Fibroblast of lung (primary cell): ENCODE measurements around the gene KMT2E. TPM values are rescaled to one million over a fixed set of nuclear protein-coding genes. Genes with fewer than 3 reads are reported as not detected.

Source experiments
- DNase-seq, 2 donors: peaks; one replicate each; pipeline versions ENCODE4 v3.0.0 to v3.0.0-alpha.2; 2010; ENCODE audit warnings: low read depth in 2 of 2
- H2AFZ ChIP-seq: 2 replicates; pipeline ENCODE4 v1.5.1; 2012; ENCODE audit warnings: low read length, control low read depth, inconsistent platforms
- H3K27ac ChIP-seq: 2 replicates; pipeline ENCODE4 v1.5.1; 2011; ENCODE audit warnings: low read length, control low read depth; ENCODE audit not compliant: insufficient read depth
- H3K27me3 ChIP-seq: 2 replicates; pipeline ENCODE4 v1.5.1; 2011; ENCODE audit warnings: mild to moderate bottlenecking, low read length; ENCODE audit not compliant: control insufficient read depth, insufficient read depth
- H3K36me3 ChIP-seq: 2 replicates; pipeline ENCODE4 v1.5.1; 2011; ENCODE audit warnings: low read length; ENCODE audit not compliant: control insufficient read depth, insufficient read depth
- H3K4me1 ChIP-seq: 2 replicates; pipeline ENCODE4 v1.5.1; 2011; ENCODE audit warnings: low read length; ENCODE audit not compliant: control insufficient read depth, insufficient read depth; ENCODE audit errors: extremely low read depth
- H3K4me2 ChIP-seq: 2 replicates; pipeline ENCODE4 v1.5.1; 2011; ENCODE audit warnings: low read length, control low read depth; ENCODE audit not compliant: insufficient read depth; ENCODE audit errors: extremely low read depth
- H3K4me3 ChIP-seq, 4 experiments: fragments of 200-600 bp in 1 of 4; sonication (generic) in 1 of 4; replicated peaks in 1 of 4; 2 replicates each; pipeline ENCODE4 v1.5.1; 2011 to 2016; ENCODE audit warnings: low read length in 4 of 4, low read depth in 3 of 4, mild to moderate bottlenecking in 3 of 4, control low read depth in 2 of 4, inconsistent platforms in 1 of 4, mixed read lengths in 1 of 4; ENCODE audit not compliant: insufficient read depth in 1 of 4; ENCODE audit errors: control extremely low read depth in 1 of 4
- H3K79me2 ChIP-seq: 2 replicates; pipeline ENCODE4 v1.5.1; 2012; ENCODE audit warnings: mild to moderate bottlenecking, low read length, inconsistent platforms; ENCODE audit not compliant: control insufficient read depth, insufficient read depth
- H3K9ac ChIP-seq: 2 replicates; pipeline ENCODE4 v1.5.1; 2011; ENCODE audit warnings: mild to moderate bottlenecking, low read length, control low read depth; ENCODE audit not compliant: insufficient read depth
- H3K9me3 ChIP-seq: 2 replicates; pipeline ENCODE4 v1.5.1; 2012; ENCODE audit warnings: low read depth, low read length; ENCODE audit not compliant: control insufficient read depth, insufficient read depth
- H4K20me1 ChIP-seq: 2 replicates; pipeline ENCODE4 v1.5.1; 2011; ENCODE audit warnings: low read length; ENCODE audit not compliant: control insufficient read depth, insufficient read depth; ENCODE audit errors: extremely low read depth
- EZH2 ChIP-seq: IDR thresholded peaks from 2 replicates; pipeline ENCODE4 v1.5.1; 2012; ENCODE audit warnings: low read length, control low read depth, mild to moderate bottlenecking; ENCODE audit errors: missing control alignments
- polyA plus RNA-seq, 2 donors: library from polyadenylated mRNA; depleted of rRNA in 1 of 2; stranded (reverse) in 1 of 2; unstranded in 1 of 2; fragments of >200 nt; gene quantifications; 2 replicates each; pipeline ENCODE4 v1.2.1, GENCODE V29; 2011 to 2012; ENCODE audit warnings: missing spikeins in 1 of 2
- total RNA-seq: library from RNA; depleted of rRNA; stranded (reverse); fragments of >200 nt; gene quantifications from 2 replicates; pipeline ENCODE4 v1.2.1, GENCODE V29; 2014
- TF ChIP-seq, protein P1 (sequence below), 2 donors: IDR thresholded peaks in 1 of 2; conservative IDR thresholded peaks in 1 of 2; 1 replicate in 1 of 2; 2 replicates in 1 of 2; pipeline ENCODE4 v1.5.1; 2011 to 2012; ENCODE audit warnings: low read length in 2 of 2, control low read depth in 1 of 2, inconsistent platforms in 1 of 2, low read depth in 1 of 2, mild to moderate bottlenecking in 1 of 2

Gene KMT2E
- total and polyA plus RNA-seq, 2 donors (not counting 1 experiment from before 2014, with no cell fraction given) = 7.5 to 95.0 TPM

DNA sequence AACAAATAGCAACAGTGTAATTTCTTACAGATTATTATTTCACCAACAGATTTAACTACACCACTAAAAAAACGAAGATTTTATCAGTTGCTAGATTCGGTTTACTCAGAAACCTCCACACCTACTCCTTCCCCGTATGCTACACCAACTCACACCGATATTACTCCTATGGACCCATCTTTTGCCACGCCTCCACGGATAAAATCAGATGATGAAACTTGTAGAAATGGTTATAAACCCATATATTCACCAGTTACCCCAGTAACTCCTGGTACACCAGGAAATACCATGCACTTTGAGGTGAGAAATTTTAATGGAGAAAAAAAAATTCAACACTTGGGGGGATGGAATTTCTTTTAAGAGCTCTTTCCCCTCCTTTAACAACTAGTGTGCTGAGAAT is 92.5 kb downstream of the KMT2E start:
- H3K36me3 ChIP-seq = peaks cover 9% of the 10 kb centered on the region
- H3K27ac ChIP-seq = no peak overlapping the region

DNA sequence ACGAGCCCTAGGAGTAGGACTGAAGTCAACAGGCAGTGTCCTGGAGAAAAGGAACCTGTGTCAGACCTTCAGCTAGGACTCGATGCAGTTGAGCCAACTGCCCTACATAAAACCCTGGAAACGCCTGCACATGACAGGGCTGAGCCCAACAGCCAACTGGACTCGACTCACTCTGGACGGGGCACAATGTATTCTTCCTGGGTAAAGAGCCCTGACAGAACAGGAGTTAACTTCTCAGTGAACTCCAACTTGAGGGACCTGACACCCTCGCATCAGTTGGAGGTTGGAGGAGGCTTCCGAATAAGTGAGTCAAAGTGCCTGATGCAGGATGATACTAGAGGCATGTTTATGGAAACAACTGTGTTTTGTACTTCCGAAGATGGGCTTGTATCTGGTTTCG is 93.5 kb downstream of the KMT2E start:
- no peak overlapping the region for H3K4me3 ChIP-seq
- no peak overlapping the region for H2AFZ ChIP-seq
- no peaks in the 10 kb centered on the region for H3K9me3 ChIP-seq
- H3K4me1 ChIP-seq = no peaks in the 10 kb centered on the region
- TF ChIP-seq, protein P1, sequence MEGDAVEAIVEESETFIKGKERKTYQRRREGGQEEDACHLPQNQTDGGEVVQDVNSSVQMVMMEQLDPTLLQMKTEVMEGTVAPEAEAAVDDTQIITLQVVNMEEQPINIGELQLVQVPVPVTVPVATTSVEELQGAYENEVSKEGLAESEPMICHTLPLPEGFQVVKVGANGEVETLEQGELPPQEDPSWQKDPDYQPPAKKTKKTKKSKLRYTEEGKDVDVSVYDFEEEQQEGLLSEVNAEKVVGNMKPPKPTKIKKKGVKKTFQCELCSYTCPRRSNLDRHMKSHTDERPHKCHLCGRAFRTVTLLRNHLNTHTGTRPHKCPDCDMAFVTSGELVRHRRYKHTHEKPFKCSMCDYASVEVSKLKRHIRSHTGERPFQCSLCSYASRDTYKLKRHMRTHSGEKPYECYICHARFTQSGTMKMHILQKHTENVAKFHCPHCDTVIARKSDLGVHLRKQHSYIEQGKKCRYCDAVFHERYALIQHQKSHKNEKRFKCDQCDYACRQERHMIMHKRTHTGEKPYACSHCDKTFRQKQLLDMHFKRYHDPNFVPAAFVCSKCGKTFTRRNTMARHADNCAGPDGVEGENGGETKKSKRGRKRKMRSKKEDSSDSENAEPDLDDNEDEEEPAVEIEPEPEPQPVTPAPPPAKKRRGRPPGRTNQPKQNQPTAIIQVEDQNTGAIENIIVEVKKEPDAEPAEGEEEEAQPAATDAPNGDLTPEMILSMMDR (conservative IDR thresholded peaks at IDR 0.05 in 1 of 2, IDR thresholded peaks at IDR 0.05 in 1 of 2; ENCODE audit: low read depth in 1 of 2, low read length in 2 of 2) = no peak
- no peak for TF ChIP-seq EZH2
- no peak overlapping the region for H3K27ac ChIP-seq
- no peak overlapping the region for H3K9ac ChIP-seq
- no peak for DNase-seq
- H3K4me2 ChIP-seq = no peak overlapping the region
- H4K20me1 ChIP-seq = no peaks in the 10 kb centered on the region
- peaks cover 8% of the 10 kb centered on the region for H3K79me2 ChIP-seq
- no peaks in the 10 kb centered on the region for H3K27me3 ChIP-seq
- peaks cover 11% of the 10 kb centered on the region for H3K36me3 ChIP-seq

More for the DNA sequence above, 92.5 kb downstream of the KMT2E start:
- H3K27me3 ChIP-seq = no peaks in the 10 kb centered on the region
- H3K4me2 ChIP-seq = no peak overlapping the region
- H2AFZ ChIP-seq = no peak overlapping the region
- no peaks in the 10 kb centered on the region for H3K4me1 ChIP-seq
- TF ChIP-seq, protein P1 (conservative IDR thresholded peaks at IDR 0.05 in 1 of 2, IDR thresholded peaks at IDR 0.05 in 1 of 2; ENCODE audit: low read depth in 1 of 2, low read length in 2 of 2) = no peak
- no peak for TF ChIP-seq EZH2
- no peaks in the 10 kb centered on the region for H4K20me1 ChIP-seq
- H3K9ac ChIP-seq = no peak overlapping the region
- peaks cover 4% of the 10 kb centered on the region for H3K79me2 ChIP-seq
- no peaks in the 10 kb centered on the region for H3K9me3 ChIP-seq
- no peak overlapping the region for H3K4me3 ChIP-seq
- peak in 1 of 2 donors; percentile 23 for DNase-seq

DNA sequence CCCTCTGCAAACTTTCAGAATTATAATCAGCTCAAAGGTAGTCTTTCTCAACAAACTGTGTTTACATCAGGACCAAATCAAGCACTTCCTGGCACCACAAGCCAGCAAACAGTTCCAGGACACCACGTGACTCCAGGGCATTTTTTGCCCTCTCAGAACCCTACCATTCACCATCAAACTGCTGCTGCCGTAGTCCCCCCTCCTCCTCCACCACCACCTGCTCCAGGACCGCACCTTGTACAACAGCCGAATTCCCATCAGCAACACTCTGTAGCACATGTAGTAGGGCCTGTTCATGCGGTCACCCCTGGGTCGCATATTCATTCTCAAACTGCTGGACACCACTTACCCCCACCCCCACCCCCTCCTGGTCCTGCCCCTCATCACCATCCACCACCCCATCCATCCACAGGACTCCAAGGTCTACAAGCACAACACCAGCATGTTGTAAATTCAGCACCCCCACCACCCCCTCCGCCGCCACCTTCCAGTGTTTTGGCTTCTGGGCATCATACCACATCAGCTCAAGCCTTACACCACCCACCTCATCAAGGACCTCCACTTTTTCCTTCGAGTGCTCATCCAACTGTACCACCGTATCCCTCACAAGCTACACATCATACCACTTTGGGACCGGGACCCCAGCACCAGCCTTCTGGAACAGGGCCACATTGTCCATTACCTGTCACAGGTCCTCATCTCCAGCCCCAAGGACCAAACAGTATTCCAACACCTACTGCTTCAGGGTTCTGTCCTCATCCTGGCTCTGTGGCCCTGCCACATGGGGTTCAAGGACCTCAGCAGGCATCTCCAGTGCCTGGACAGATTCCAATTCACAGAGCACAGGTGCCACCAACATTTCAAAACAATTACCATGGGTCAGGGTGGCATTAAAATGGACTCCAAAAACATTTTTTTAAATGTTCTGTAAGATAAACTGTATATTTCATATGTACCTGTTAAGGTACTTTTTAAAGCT is 98.7 kb downstream of the KMT2E start:
- Histone ChIP-seq H3K36me3 (peaks cover 11% of the 10 kb centered on the region), H3K4me3 (no peak overlapping the region), H3K4me2 (no peak overlapping the region), H3K79me2 (peaks cover 8% of the 10 kb centered on the region), H4K20me1 (no peaks in the 10 kb centered on the region), H3K9ac (no peak overlapping the region), H3K27ac (no peak overlapping the region), H2AFZ (no peak overlapping the region), H3K9me3 (no peaks in the 10 kb centered on the region), H3K4me1 (no peaks in the 10 kb centered on the region), H3K27me3 (no peaks in the 10 kb centered on the region)
- TF ChIP-seq, protein P1 (conservative IDR thresholded peaks at IDR 0.05 in 1 of 2, IDR thresholded peaks at IDR 0.05 in 1 of 2; ENCODE audit: low read depth in 1 of 2, low read length in 2 of 2) = no peak
- TF ChIP-seq EZH2 = no peak
- no peak for DNase-seq
